Endothelial cell of umbilical vein (primary cell): ENCODE data around the gene ACLY. TPM values are rescaled to one million over a fixed set of nuclear protein-coding genes. Genes with fewer than 3 reads are reported as not detected.

ENCODE experiments used
- BruUV-seq: library from RNA; stranded (reverse); fragments of 400-500 nt; replicated peaks from 2 replicates; lab custom pipeline; 2021; lab: Mats Ljungman, UMichigan
- CTCF ChIA-PET: fragments of 300-600, 350-600 bp; sonication (Branson Sonifier 250); formaldehyde crosslinking; loops from one replicate; lab custom pipeline; 2021; ENCODE audit warnings: antibody characterized with exemption, inconsistent platforms; lab: Charles Lee
- POLR2A ChIA-PET: fragments of 300-600, 350-600 bp; sonication (Branson Sonifier 250); formaldehyde crosslinking; loops from one replicate; lab custom pipeline; 2021; ENCODE audit warnings: antibody characterized with exemption, inconsistent platforms; lab: Charles Lee
- DNase-seq: peaks from one replicate; pipeline ENCODE4 v3.0.0-alpha.2; 2011; ENCODE audit warnings: low read depth, low spot score
- FAIRE-seq: peaks from 2 replicates; lab custom pipeline; 2011; peaks lifted over from hg19 to GRCh38; lab: Jason Lieb, UNC
- H2AFZ ChIP-seq: 2 replicates; pipeline ENCODE4 v1.6.0; 2012; ENCODE audit warnings: low read depth, low read length, control low read depth, inconsistent platforms
- H3K27ac ChIP-seq: 2 replicates; pipeline ENCODE4 v1.5.1; 2011; ENCODE audit warnings: low read depth, mild to moderate bottlenecking, control low read depth, low read length, moderate library complexity; ENCODE audit not compliant: insufficient read depth
- H3K27me3 ChIP-seq, 2 experiments: 2 replicates each; pipeline versions ENCODE4 v1.6.0 to v1.6.1; 2011; ENCODE audit warnings: low read length in 2 of 2, mixed read lengths in 1 of 2; ENCODE audit not compliant: control insufficient read depth in 2 of 2, insufficient read depth in 2 of 2
- H3K36me3 ChIP-seq, 2 experiments: 2 replicates in 1 of 2; 3 replicates in 1 of 2; pipeline ENCODE4 v1.5.1; 2011; ENCODE audit warnings: low read length in 2 of 2, mild to moderate bottlenecking in 1 of 2, moderate library complexity in 1 of 2; ENCODE audit not compliant: control insufficient read depth in 2 of 2, insufficient read depth in 2 of 2; ENCODE audit errors: extremely low read depth in 1 of 2
- H3K4me1 ChIP-seq: 3 replicates; pipeline ENCODE4 v1.5.1; 2011; ENCODE audit warnings: mild to moderate bottlenecking, low read length; ENCODE audit not compliant: control insufficient read depth, insufficient read depth; ENCODE audit errors: extremely low read depth
- H3K4me2 ChIP-seq: 2 replicates; pipeline ENCODE4 v1.6.1; 2011; ENCODE audit warnings: low read length, control low read depth, mixed read lengths; ENCODE audit not compliant: insufficient read depth
- H3K4me3 ChIP-seq, 3 experiments: fragments of 200-600 bp in 1 of 3; sonication (generic), shearing (Covaris generic) in 1 of 3; replicated peaks in 1 of 3; 2 replicates each; pipeline ENCODE4 v1.5.1; 2011 to 2016; ENCODE audit warnings: control low read depth in 3 of 3, low read length in 3 of 3, mild to moderate bottlenecking in 2 of 3, inconsistent platforms in 1 of 3, low read depth in 1 of 3, moderate library complexity in 1 of 3; ENCODE audit not compliant: insufficient read depth in 1 of 3
- H3K79me2 ChIP-seq: 2 replicates; pipeline ENCODE4 v1.6.0; 2012; ENCODE audit warnings: low read length, inconsistent platforms; ENCODE audit not compliant: control insufficient read depth, insufficient read depth
- H3K9ac ChIP-seq: replicated peaks from 2 replicates; pipeline ENCODE3; 2011; ENCODE audit warnings: low read length, control low read depth; ENCODE audit not compliant: insufficient read depth; ENCODE audit errors: extremely low read depth
- H3K9me1 ChIP-seq: replicated peaks from 3 replicates; pipeline ENCODE4 v1.6.0; 2011; ENCODE audit warnings: mild to moderate bottlenecking, low read length; ENCODE audit not compliant: control insufficient read depth, insufficient read depth; ENCODE audit errors: extremely low read depth
- H3K9me3 ChIP-seq: replicated peaks from 2 replicates; pipeline ENCODE4 v1.5.1; 2012; ENCODE audit warnings: low read length, inconsistent platforms; ENCODE audit not compliant: control insufficient read depth, insufficient read depth
- H4K20me1 ChIP-seq: replicated peaks from 2 replicates; pipeline ENCODE3; 2011; ENCODE audit warnings: mild to moderate bottlenecking, low read length; ENCODE audit not compliant: control insufficient read depth, insufficient read depth; ENCODE audit errors: extremely low read depth
- CTCF ChIP-seq, 2 donors: IDR thresholded peaks; 1 replicate in 1 of 2; 2 replicates in 1 of 2; pipeline ENCODE4 v1.5.1; 2011; ENCODE audit warnings: low read length in 2 of 2, mild to moderate bottlenecking in 2 of 2, moderate library complexity in 2 of 2, control low read depth in 1 of 2, inconsistent platforms in 1 of 2, low read depth in 1 of 2; ENCODE audit not compliant: insufficient read depth in 1 of 2; ENCODE audit errors: extremely low read depth in 1 of 2
- EZH2 ChIP-seq: IDR thresholded peaks from 2 replicates; pipeline ENCODE4 v1.6.1; 2012; ENCODE audit warnings: borderline replicate concordance, low read depth, mild to moderate bottlenecking, moderate library complexity, low read length, inconsistent platforms; ENCODE audit not compliant: severe bottlenecking
- FOS ChIP-seq: IDR thresholded peaks from 2 replicates; pipeline ENCODE4 v1.6.1; 2011; ENCODE audit warnings: mild to moderate bottlenecking, low read length, moderate library complexity, borderline replicate concordance; ENCODE audit not compliant: insufficient read depth
- GATA2 ChIP-seq: IDR thresholded peaks from 2 replicates; pipeline ENCODE4 v1.7.0; 2011; ENCODE audit warnings: low read depth, mild to moderate bottlenecking, moderate library complexity, mixed read lengths, low read length; ENCODE audit not compliant: insufficient read length, insufficient read depth
- JUN ChIP-seq: IDR thresholded peaks from 2 replicates; pipeline ENCODE4 v1.6.1; 2011; ENCODE audit warnings: borderline replicate concordance, low read depth; ENCODE audit not compliant: insufficient read length, insufficient read depth
- MAX ChIP-seq: IDR thresholded peaks from 2 replicates; pipeline ENCODE4 v1.6.1; 2011; ENCODE audit not compliant: insufficient read depth, insufficient read length
- MYC ChIP-seq: IDR thresholded peaks from one replicate; pipeline ENCODE4 v1.6.1; 2011; ENCODE audit warnings: mild to moderate bottlenecking, low read depth, low read length
- POLR2A ChIP-seq: IDR thresholded peaks from 2 replicates; pipeline ENCODE4 v1.6.1; 2012; ENCODE audit warnings: low read depth, mild to moderate bottlenecking, control low read depth, low read length
- POLR2AphosphoS5 ChIP-seq: IDR thresholded peaks from 2 replicates; pipeline ENCODE4 v1.6.1; 2012; ENCODE audit warnings: low read depth, mild to moderate bottlenecking, control low read depth, low read length, moderate library complexity; ENCODE audit not compliant: insufficient read depth
- dilution Hi-C: fragments of 300-500 bp; cut with MboI; formaldehyde crosslinking; loops from one replicate; pipeline ENCODE4 v1.15.0; 2019; ENCODE audit warnings: low sequenced_read_pairs; ENCODE audit not compliant: extremely low pct_ligation_motif_present
- intact Hi-C: fragments of 100-400 bp; cut with micrococcal nuclease; formaldehyde crosslinking; loops from one replicate; pipeline ENCODE4 v1.10.0; 2022
- polyA plus RNA-seq, 4 experiments: library from polyadenylated mRNA; depleted of rRNA in 3 of 4; stranded (reverse) in 3 of 4; unstranded in 1 of 4; fragments of >200 nt; gene quantifications; 2 replicates each; pipeline versions ENCODE4 v1.2.1 to v1.2.3, GENCODE V29; 2011 to 2012; ENCODE audit warnings: missing spikeins in 1 of 4
- total RNA-seq: library from RNA; stranded (reverse); gene quantifications from 2 replicates; pipeline ENCODE4 v1.2.3, GENCODE V29; 2021

ACLY gene
- total and polyA plus RNA-seq, 2 donors (not counting 3 experiments of a cell fraction or from before 2014, with no cell fraction given), result 174 to 324 TPM

GRCh38 chr17:41957031-41957868 is 38.5 kb upstream of the ACLY start:
- peak; percentile 49 for DNase-seq
- Histone ChIP-seq H3K36me3 (no peaks in the 10 kb centered on the region), H3K4me2 (no peak overlapping the region), H3K4me1 (peaks cover 9% of the 10 kb centered on the region), H3K4me3 (no peak overlapping the region), H3K9ac (no peak overlapping the region), H3K9me1 (no peaks in the 10 kb centered on the region), H4K20me1 (no peaks in the 10 kb centered on the region), H3K27ac (no peak overlapping the region), H3K79me2 (no peaks in the 10 kb centered on the region), H3K9me3 (no peaks in the 10 kb centered on the region), H3K27me3 (no peaks in the 10 kb centered on the region), H2AFZ (peak overlapping the region; percentile 84)
- BruUV-seq, result no TSS peak
- ChIA-PET POLR2A (interaction anchor here (0.7 kb wide), 1 partner anchor 27 kb away, joined by 3 read pairs; the partner anchor contains the start of gene ODAD4), CTCF (interaction anchor here (0.7 to 4.1 kb wide), 6 partner anchors 8 to 261 kb away, joined by 3 to 26 read pairs (median 4); partner anchors contain the start of genes ACLY and ODAD4)
- intact Hi-C loops, result loop anchor here (5.0 kb wide), 1 partner anchor 145 kb away; the partner anchor contains the start of genes FKBP10 and P3H4
- no peak for TF ChIP-seq FOS
- TF ChIP-seq CTCF (IDR thresholded peaks at IDR 0.05; ENCODE audit: extremely low read depth in 1 of 2, insufficient read depth in 1 of 2, low read depth in 1 of 2, low read length in 2 of 2), result no peak
- TF ChIP-seq POLR2A, result no peak
- no peak for TF ChIP-seq GATA2
- TF ChIP-seq MAX, result no peak
- no peak for TF ChIP-seq POLR2AphosphoS5
- TF ChIP-seq EZH2, result no peak
- no peak for TF ChIP-seq JUN
- TF ChIP-seq MYC, result no peak
- FAIRE-seq, result peak; percentile 50
- dilution Hi-C loops, result loop anchor here (25.0 kb wide), 1 partner anchor 155 kb away; the partner anchor contains the start of genes DHX58, HSPB9 and KAT2A
